ENCODE data around the gene CCDC159. TPM values are rescaled to one million over a fixed set of nuclear protein-coding genes. Genes with fewer than 3 reads are reported as not detected.

The CCDC159 gene
- total RNA-seq, 1 experiment from 2014 or later: 6.8 TPM

GRCh38 chr19:11374433-11375142, 28.3 kb downstream of the CCDC159 start, which contains the start of gene SWSAP1 (continued):
- TF ChIP-seq ZNF281 (CRISPR knock-in tag; IDR thresholded peaks at IDR 0.05) (no peak), E2F1 (CRISPR knock-in tag; IDR thresholded peaks at IDR 0.05) (no peak), ATF1 (CRISPR knock-in tag; IDR thresholded peaks at IDR 0.05) (no peak), CREM (CRISPR knock-in tag; IDR thresholded peaks at IDR 0.05) (no peak), ZNF671 (CRISPR knock-in tag; IDR thresholded peaks at IDR 0.05) (no peak), FOXK1 (CRISPR knock-in tag; IDR thresholded peaks at IDR 0.05) (peak; percentile 60; the same call in 1 of the 2 replicates), CBFB (CRISPR knock-in tag; IDR thresholded peaks at IDR 0.05; ENCODE audit: low read depth) (no peak), ZBTB43 (CRISPR knock-in tag; IDR thresholded peaks at IDR 0.05) (no peak), JUN (CRISPR knock-in tag; IDR thresholded peaks at IDR 0.05) (no peak), NFE2L1 (CRISPR knock-in tag; IDR thresholded peaks at IDR 0.05) (no peak), CREB1 (CRISPR knock-in tag; IDR thresholded peaks at IDR 0.05) (peak; percentile 56; the same call in 1 of the 2 replicates), OVOL2 (CRISPR knock-in tag; IDR thresholded peaks at IDR 0.05; ENCODE audit: borderline replicate concordance) (no peak), ZNF232 (CRISPR knock-in tag; IDR thresholded peaks at IDR 0.05) (no peak), ZNF263 (CRISPR knock-in tag; IDR thresholded peaks at IDR 0.05; ENCODE audit: low read depth) (no peak), ZNF425 (CRISPR knock-in tag; conservative IDR thresholded peaks at IDR 0.05) (no peak), ELF4 (CRISPR knock-in tag; IDR thresholded peaks at IDR 0.05; ENCODE audit: low read depth) (no peak), SP1 (CRISPR knock-in tag; conservative IDR thresholded peaks at IDR 0.05) (peak; percentile 76), GABPB1 (CRISPR knock-in tag; IDR thresholded peaks at IDR 0.05) (peak; percentile 37; the same call in 1 of the 2 replicates), NR3C1 (CRISPR knock-in tag; conservative IDR thresholded peaks at IDR 0.05; ENCODE audit: low read depth) (no peak), RORB (CRISPR knock-in tag; IDR thresholded peaks at IDR 0.05) (no peak; the same call in 1 of the 2 replicates), HMGA2 (CRISPR knock-in tag; IDR thresholded peaks at IDR 0.05) (no peak), GTF2I (CRISPR knock-in tag; conservative IDR thresholded peaks at IDR 0.05) (no peak), ETV6 (CRISPR knock-in tag; IDR thresholded peaks at IDR 0.05) (no peak; the same call in 1 of the 2 replicates), NFATC4 (CRISPR knock-in tag; IDR thresholded peaks at IDR 0.05) (no peak), ERG (CRISPR knock-in tag; IDR thresholded peaks at IDR 0.05) (no peak), ZNF423 (CRISPR knock-in tag; IDR thresholded peaks at IDR 0.05) (no peak), GRHL2 (CRISPR knock-in tag; IDR thresholded peaks at IDR 0.05; ENCODE audit: insufficient replicate concordance, severe bottlenecking) (no peak), CTCF (IDR thresholded peaks at IDR 0.05) (no peak), HMGXB4 (CRISPR knock-in tag; IDR thresholded peaks at IDR 0.05) (no peak; the same call in 1 of the 2 replicates)
